Ovary (tissue), 9 donors: ENCODE measurements around the gene MPHOSPH6. TPM values are rescaled to one million over a fixed set of nuclear protein-coding genes. Genes with fewer than 3 reads are reported as not detected.

Source experiments
- DNase-seq, 5 donors: peaks; one replicate each; pipeline ENCODE4 v3.0.0-alpha.2; 2019 to 2020
- H3K27ac ChIP-seq, 2 donors: fragments of 200-600 bp; one replicate each; pipeline versions ENCODE4 v1.5.1 to v1.8.0; 2019 to 2022
- H3K27me3 ChIP-seq: fragments of 200-600 bp; one replicate; pipeline ENCODE4 v1.8.0; 2022
- H3K36me3 ChIP-seq: fragments of 200-600 bp; sonication (generic); one replicate; pipeline ENCODE4 v1.5.1; 2019
- H3K4me1 ChIP-seq: one replicate; pipeline ENCODE4 v1.8.1; 2013; ENCODE audit warnings: mild to moderate bottlenecking, moderate library complexity; ENCODE audit not compliant: insufficient read depth
- H3K4me3 ChIP-seq: fragments of 200-600 bp; sonication (generic); one replicate; pipeline ENCODE4 v1.5.1; 2017
- H3K9me3 ChIP-seq, 2 donors: fragments of 200-600 bp in 1 of 2; sonication (generic) in 1 of 2; one replicate each; pipeline versions ENCODE4 v1.5.1 to v1.8.1; 2013 to 2019; ENCODE audit warnings: mild to moderate bottlenecking in 1 of 2, moderate library complexity in 1 of 2
- EP300 ChIP-seq: sonication (generic); formaldehyde crosslinking; IDR thresholded peaks from one replicate; pipeline ENCODE4 v1.6.1; 2017; ENCODE audit warnings: antibody characterized with exemption
- POLR2A ChIP-seq: fragments of 450-650 bp; IDR thresholded peaks from one replicate; pipeline ENCODE4 v1.6.1; 2017; ENCODE audit warnings: antibody characterized with exemption, mild to moderate bottlenecking, moderate library complexity
- WGBS, 3 donors: extraction: QIAGEN DNeasy Blood & Tissue Kit in 1 of 3; methylation state at CpG; one replicate each; pipeline versions ENCODE4 v1.1.5 to v1.1.7; 2013 to 2017; 5-methylcytosine and 5-hydroxymethylcytosine counted together
- intact Hi-C, 4 donors: fragments of 100-400 bp; cut with DNase I; formaldehyde crosslinking; loops; one replicate each; pipeline versions ENCODE4 v1.11.0 to v1.15.1; 2022 to 2023
- polyA plus RNA-seq, 2 donors: library from polyadenylated mRNA; stranded (reverse); fragments of 200-250 nt in 1 of 2; fragments of 350-450 nt in 1 of 2; fragmentation: Illumina TruSeq in 1 of 2; extraction: RNeasy Lipid Tissue Mini Kit (QIAGEN cat#74804) in 1 of 2; gene quantifications; one replicate each; pipeline ENCODE4 v1.2.3, GENCODE V29; 2013 to 2014
- total RNA-seq, 7 donors: library from RNA; depleted of rRNA in 2 of 7; stranded (reverse); fragments of >200 nt in 2 of 7; fragmentation: NEBNext Ultra II Directional in 3 of 7; extraction: Animal tissue kit (Norgen Biotek cat#: 25700) in 3 of 7; gene quantifications; one replicate each; pipeline versions ENCODE4 v1.1.0 to v1.2.4, GENCODE V29; 2016 to 2023
- TF ChIP-seq, protein P1 (sequence below), 3 donors: fragments of 450-650 bp in 2 of 3; fragments of 200-600 bp in 1 of 3; IDR thresholded peaks; one replicate each; pipeline versions ENCODE4 v1.5.1 to v1.8.0; 2016 to 2022; ENCODE audit warnings: antibody characterized with exemption in 3 of 3, mild to moderate bottlenecking in 1 of 3
- donor health status: DM: no; HTN: no; CAD: no; lungs with moderate emphysema.
- donor health status: DM: no; HTN: no; CAD: no.
- donor health status: Bipolar disorder and iron deficiency.
- donor health status: DM: yes; HTN: yes; CAD: no.
- donor health status: DM: no; HTN: no; CAD: no.
- donor health status: DM: yes; HTN: yes; CAD: no.

MPHOSPH6 gene
- total and polyA plus RNA-seq, 9 donors, result 7.1 to 41.3 (median 14.4) TPM

DNA sequence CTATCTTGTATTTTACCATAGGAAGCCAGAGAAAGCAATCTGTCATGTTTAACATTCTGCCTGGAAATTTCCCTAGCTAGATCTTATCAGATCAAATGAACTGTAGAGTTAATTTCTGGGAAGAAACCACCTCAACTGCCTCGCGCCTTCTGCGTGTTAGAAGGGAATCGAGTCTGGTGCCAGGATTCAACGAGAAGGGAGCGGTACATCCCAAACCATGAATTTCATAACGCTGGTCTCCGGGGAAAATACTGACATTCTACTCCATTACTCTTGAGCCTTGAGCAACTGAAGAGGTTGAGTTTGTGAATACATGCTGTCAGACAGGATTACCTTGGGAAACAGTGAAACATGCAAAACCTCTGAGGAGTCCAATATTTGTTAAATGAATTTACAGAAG is 35.2 kb downstream of the MPHOSPH6 start:
- no peaks in the 10 kb centered on the region for H3K9me3 ChIP-seq
- H3K36me3 ChIP-seq, result no peaks in the 10 kb centered on the region
- no peak for DNase-seq
- TF ChIP-seq, protein P1, sequence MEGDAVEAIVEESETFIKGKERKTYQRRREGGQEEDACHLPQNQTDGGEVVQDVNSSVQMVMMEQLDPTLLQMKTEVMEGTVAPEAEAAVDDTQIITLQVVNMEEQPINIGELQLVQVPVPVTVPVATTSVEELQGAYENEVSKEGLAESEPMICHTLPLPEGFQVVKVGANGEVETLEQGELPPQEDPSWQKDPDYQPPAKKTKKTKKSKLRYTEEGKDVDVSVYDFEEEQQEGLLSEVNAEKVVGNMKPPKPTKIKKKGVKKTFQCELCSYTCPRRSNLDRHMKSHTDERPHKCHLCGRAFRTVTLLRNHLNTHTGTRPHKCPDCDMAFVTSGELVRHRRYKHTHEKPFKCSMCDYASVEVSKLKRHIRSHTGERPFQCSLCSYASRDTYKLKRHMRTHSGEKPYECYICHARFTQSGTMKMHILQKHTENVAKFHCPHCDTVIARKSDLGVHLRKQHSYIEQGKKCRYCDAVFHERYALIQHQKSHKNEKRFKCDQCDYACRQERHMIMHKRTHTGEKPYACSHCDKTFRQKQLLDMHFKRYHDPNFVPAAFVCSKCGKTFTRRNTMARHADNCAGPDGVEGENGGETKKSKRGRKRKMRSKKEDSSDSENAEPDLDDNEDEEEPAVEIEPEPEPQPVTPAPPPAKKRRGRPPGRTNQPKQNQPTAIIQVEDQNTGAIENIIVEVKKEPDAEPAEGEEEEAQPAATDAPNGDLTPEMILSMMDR (IDR thresholded peaks at IDR 0.05), result no peak
- no peak for TF ChIP-seq POLR2A
- H3K27ac ChIP-seq, result no peak overlapping the region
- 93 to 97% (median 95%) methylated on average over 8 of the region's 8 CpGs for WGBS, 3 donors
- H3K4me3 ChIP-seq, result no peak overlapping the region
- intact Hi-C loops, result no loop called here
- H3K27me3 ChIP-seq, result no peaks in the 10 kb centered on the region
- H3K4me1 ChIP-seq, result no peaks in the 10 kb centered on the region

DNA sequence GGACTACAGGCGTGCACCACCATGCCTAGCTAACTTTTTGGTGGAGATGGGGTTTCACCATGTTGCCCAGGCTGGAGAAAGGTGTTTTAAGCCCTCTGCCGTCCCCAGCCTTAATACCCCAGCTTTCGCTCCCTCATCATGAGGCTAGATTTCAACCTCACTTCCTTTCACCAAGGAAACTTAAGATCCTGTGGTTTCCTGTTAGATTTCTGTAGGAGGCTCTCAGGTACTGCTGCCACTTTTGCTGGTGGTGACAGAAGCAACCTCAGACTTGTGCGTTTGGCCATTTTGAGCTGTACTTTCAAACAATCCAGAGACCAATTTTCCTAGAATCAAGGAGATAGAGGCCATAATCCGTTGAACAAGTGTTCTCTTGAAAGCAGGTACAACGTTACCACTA is 36.2 kb downstream of the MPHOSPH6 start:
- no peaks in the 10 kb centered on the region for H3K9me3 ChIP-seq
- intact Hi-C loops, result no loop called here
- 81 to 88% (median 88%) methylated on average over 6 of the region's 6 CpGs for WGBS, 3 donors

DNA sequence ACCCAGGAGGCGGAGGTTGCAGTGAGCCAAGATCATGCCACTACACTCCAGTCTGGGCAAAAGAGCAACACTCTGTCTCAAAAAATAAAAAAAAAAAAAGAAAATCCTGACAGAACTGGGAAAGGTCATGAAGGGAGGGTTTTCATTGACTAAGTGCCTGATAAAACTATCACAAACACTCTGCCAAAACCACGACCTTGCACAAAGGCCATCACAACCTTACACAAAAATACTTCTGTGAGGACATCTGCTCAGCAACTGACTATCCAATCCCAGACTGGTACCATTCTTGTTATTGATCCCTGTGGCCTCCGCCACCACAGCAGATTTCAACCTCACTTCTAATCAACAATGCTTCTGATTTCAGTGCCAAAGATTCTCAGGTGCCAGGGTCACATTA is 40.1 kb downstream of the MPHOSPH6 start:
- no peak overlapping the region for H3K27ac ChIP-seq
- 76 to 82% (median 77%) methylated on average over 3 of the region's 3 CpGs for WGBS, 3 donors
- no peak for TF ChIP-seq POLR2A
- TF ChIP-seq, protein P1 (IDR thresholded peaks at IDR 0.05), result no peak
- TF ChIP-seq EP300, result no peak

More for the DNA sequence above, 36.2 kb downstream of the MPHOSPH6 start:
- no peaks in the 10 kb centered on the region for H3K27me3 ChIP-seq
- no peaks in the 10 kb centered on the region for H3K36me3 ChIP-seq
- no peak overlapping the region for H3K27ac ChIP-seq
- TF ChIP-seq, protein P1 (IDR thresholded peaks at IDR 0.05), result no peak
- no peak for TF ChIP-seq POLR2A
- no peak for TF ChIP-seq EP300
- DNase-seq, result no peak
- H3K4me1 ChIP-seq, result no peaks in the 10 kb centered on the region
- no peak overlapping the region for H3K4me3 ChIP-seq

DNA sequence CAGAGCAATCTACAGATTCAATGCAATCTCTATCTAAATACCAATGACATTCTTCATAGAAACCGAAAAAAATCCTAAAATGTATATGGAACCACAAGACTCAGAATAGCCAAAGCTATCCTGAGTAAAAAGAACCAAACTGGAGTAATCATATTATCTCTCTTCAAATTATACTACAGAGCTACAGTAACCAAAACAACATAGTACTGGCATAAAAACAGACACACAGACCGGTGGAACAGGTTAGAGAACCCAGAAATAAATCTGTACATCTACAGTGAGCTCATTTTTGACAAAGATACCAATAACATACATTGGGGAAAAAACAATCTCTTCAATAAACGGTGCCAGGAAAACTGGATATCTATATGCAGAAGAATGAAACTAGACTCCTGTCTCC is 45.4 kb downstream of the MPHOSPH6 start:
- Histone ChIP-seq H3K4me1 (no peaks in the 10 kb centered on the region), H3K9me3 (no peaks in the 10 kb centered on the region), H3K36me3 (no peaks in the 10 kb centered on the region), H3K27me3 (no peaks in the 10 kb centered on the region), H3K27ac (no peak overlapping the region), H3K4me3 (no peak overlapping the region)
- TF ChIP-seq, protein P1 (IDR thresholded peaks at IDR 0.05), result no peak
- no peak for TF ChIP-seq POLR2A
- TF ChIP-seq EP300, result no peak
- intact Hi-C loops, result loop anchor here in 1 of 4 donors (5.0 kb wide), 1 partner anchor 1337 kb away; no protein-coding TSS in a partner anchor
- WGBS, 3 donors, result 80 to 88% (median 87%) methylated on average over 3 of the region's 3 CpGs
- DNase-seq, result no peak

More for the DNA sequence above, 40.1 kb downstream of the MPHOSPH6 start:
- Histone ChIP-seq H3K4me1 (no peaks in the 10 kb centered on the region), H3K27me3 (no peaks in the 10 kb centered on the region), H3K36me3 (no peaks in the 10 kb centered on the region), H3K9me3 (no peaks in the 10 kb centered on the region), H3K4me3 (no peak overlapping the region)
- intact Hi-C loops, result loop anchor here in 1 of 4 donors (5.0 kb wide), 1 partner anchor 1343 kb away; no protein-coding TSS in a partner anchor
- no peak for DNase-seq

DNA sequence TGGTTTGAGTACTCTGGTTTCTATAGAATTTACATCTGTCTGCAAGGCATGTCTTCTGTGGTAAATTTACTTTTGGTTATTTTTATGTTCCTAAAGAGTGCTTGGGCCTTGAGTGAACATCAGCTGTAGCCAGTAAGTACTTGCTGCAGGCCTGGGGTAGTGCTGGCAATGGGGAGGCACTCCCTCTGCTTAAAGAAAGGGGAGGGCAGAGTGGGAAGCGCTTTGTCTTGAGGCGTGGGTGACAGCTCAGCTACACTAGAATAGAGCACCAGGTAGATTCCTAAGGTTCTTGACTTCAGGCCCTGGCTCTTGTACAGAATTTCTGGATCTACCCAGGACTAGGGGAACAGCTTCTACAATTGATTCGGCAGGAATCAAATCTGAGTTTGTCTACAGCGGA is 50.6 kb downstream of the MPHOSPH6 start:
- no peak for DNase-seq
- intact Hi-C loops, result no loop called here

More for the DNA sequence above, 50.6 kb downstream of the MPHOSPH6 start:
- Histone ChIP-seq H3K27me3 (no peaks in the 10 kb centered on the region), H3K4me1 (no peaks in the 10 kb centered on the region), H3K36me3 (no peaks in the 10 kb centered on the region), H3K4me3 (no peak overlapping the region), H3K27ac (no peak overlapping the region), H3K9me3 (no peaks in the 10 kb centered on the region)
- 68 to 95% (median 77%) methylated on average over 4 of the region's 4 CpGs for WGBS, 3 donors
- TF ChIP-seq, protein P1 (IDR thresholded peaks at IDR 0.05), result no peak
- TF ChIP-seq POLR2A (no peak), EP300 (no peak)
